ENCODE measurements around the gene KCNK13. TPM values are rescaled to one million over a fixed set of nuclear protein-coding genes. Genes with fewer than 3 reads are reported as not detected.
"Not testable (repeated sequence)": the region's sequence is repeated elsewhere in the genome, so short reads cannot be mapped to it uniquely, and the experiment has no call there.

The KCNK13 gene
- total RNA-seq, 1 donor from 2014 or later = not detected

GRCh38 chr14:90204516-90204915 is 142.7 kb downstream of the KCNK13 start:
- Mint-ChIP-seq H3K9me3 (ENCODE audit: low read depth) (peaks cover 13% of the 10 kb centered on the region), H3K36me3 (ENCODE audit: low read depth) (no peaks in the 10 kb centered on the region)

DNA sequence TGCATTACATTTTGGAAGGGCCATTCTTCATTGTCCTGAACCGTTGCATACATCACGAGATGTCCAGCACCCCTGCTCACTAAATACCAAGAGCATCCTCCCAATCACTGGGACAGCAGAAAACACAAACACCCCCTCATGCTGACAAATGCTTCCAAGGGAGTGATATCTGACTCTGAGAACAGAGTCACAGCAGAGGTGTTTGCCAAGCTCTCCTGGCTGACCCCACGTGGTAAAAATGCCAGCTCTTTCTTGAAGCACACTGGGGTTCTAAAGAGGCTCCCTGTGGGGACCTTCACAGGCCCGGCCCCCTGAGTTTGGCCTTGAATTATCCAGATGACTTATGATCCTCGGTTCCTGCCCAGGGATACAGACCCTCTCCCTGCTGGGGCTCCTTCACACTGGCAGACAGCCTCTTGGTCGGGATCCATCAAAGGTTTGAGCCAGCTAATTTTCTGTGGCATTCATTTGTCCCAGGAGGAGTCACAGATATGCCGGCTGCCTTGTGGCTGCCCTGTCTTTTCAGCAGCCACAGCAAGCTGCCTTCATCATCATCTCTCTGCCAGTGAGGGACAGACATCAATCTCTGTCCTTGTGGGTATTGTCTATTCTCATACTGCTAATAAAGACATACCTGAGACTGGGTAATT is 151.4 kb downstream of the KCNK13 start:
- no peak for TF ChIP-seq CTCF (IDR thresholded peaks at IDR 0.05)
- Mint-ChIP-seq H3K9me3 (ENCODE audit: low read depth) (peaks cover 5% of the 10 kb centered on the region), H3K27ac (ENCODE audit: unreplicated experiment) (no peak overlapping the region), H3K27me3 (ENCODE audit: low read depth) (peaks cover 23% of the 10 kb centered on the region), H3K36me3 (ENCODE audit: low read depth) (no peaks in the 10 kb centered on the region), H3K4me1 (ENCODE audit: low read depth) (no peaks in the 10 kb centered on the region), H3K4me3 (ENCODE audit: unreplicated experiment) (no peak overlapping the region)
- DNase-seq (ENCODE audit: low spot score) = no peak

More at GRCh38 chr14:90204516-90204915, 142.7 kb downstream of the KCNK13 start:
- peaks cover 18% of the 10 kb centered on the region for H3K27me3 Mint-ChIP-seq (ENCODE audit: low read depth)
- DNase-seq (ENCODE audit: low spot score) = no peak
- no peak overlapping the region for H3K27ac Mint-ChIP-seq (ENCODE audit: unreplicated experiment)
- no peak for TF ChIP-seq CTCF (IDR thresholded peaks at IDR 0.05)
- no peaks in the 10 kb centered on the region for H3K4me1 Mint-ChIP-seq (ENCODE audit: low read depth)
- H3K4me3 Mint-ChIP-seq (ENCODE audit: unreplicated experiment) = no peak overlapping the region

- H3K9me3 Mint-ChIP-seq (ENCODE audit: low read depth) = peaks cover 13% of the 10 kb centered on the region
- H3K4me3 Mint-ChIP-seq (ENCODE audit: unreplicated experiment) = no peak overlapping the region
- H3K27ac Mint-ChIP-seq (ENCODE audit: unreplicated experiment) = no peak overlapping the region
- H3K4me1 Mint-ChIP-seq (ENCODE audit: low read depth) = no peaks in the 10 kb centered on the region
- no peaks in the 10 kb centered on the region for H3K36me3 Mint-ChIP-seq (ENCODE audit: low read depth)
- DNase-seq (ENCODE audit: low spot score) = no peak
- H3K27me3 Mint-ChIP-seq (ENCODE audit: low read depth) = peaks cover 28% of the 10 kb centered on the region
- no peak for TF ChIP-seq CTCF (IDR thresholded peaks at IDR 0.05)
Measured at GRCh38 chr14:90228478-90228877, 166.7 kb downstream of the KCNK13 start.

GRCh38 chr14:90229942-90230341 is 168.1 kb downstream of the KCNK13 start:
- H3K27me3 Mint-ChIP-seq (ENCODE audit: low read depth) = peaks cover 24% of the 10 kb centered on the region
- not testable (repeated sequence) for H3K27ac Mint-ChIP-seq (ENCODE audit: unreplicated experiment); H3K9me3 Mint-ChIP-seq (ENCODE audit: low read depth); H3K36me3 Mint-ChIP-seq (ENCODE audit: low read depth); H3K4me3 Mint-ChIP-seq (ENCODE audit: unreplicated experiment); H3K4me1 Mint-ChIP-seq (ENCODE audit: low read depth); DNase-seq (ENCODE audit: low spot score)

Other genes with a start within 250 kb of the KCNK13 start
- 5.6 to 11.3 TPM (median 7.7 TPM) in 3 replicates for gene EFCAB11, start 107.3 kb upstream of the KCNK13 start, total RNA-seq
- 13.4 to 17.3 TPM (median 15.0 TPM) in 3 replicates for gene TDP1, start 106.1 kb upstream of the KCNK13 start, total RNA-seq
- gene PSMC1, start 194.6 kb downstream of the KCNK13 start, total RNA-seq = 78.6 to 97.6 TPM (median 79.3 TPM) in 3 replicates